Measurements from ENCODE around the gene ZNF324. TPM values are rescaled to one million over a fixed set of nuclear protein-coding genes. Genes with fewer than 3 reads are reported as not detected.
"Not testable (repeated sequence)": the region's sequence is repeated elsewhere in the genome, so short reads cannot be mapped to it uniquely, and the experiment has no call there.

Gene ZNF324
- polyA plus RNA-seq, 3 donors = 4.0 to 6.0 (median 4.3) TPM

DNA sequence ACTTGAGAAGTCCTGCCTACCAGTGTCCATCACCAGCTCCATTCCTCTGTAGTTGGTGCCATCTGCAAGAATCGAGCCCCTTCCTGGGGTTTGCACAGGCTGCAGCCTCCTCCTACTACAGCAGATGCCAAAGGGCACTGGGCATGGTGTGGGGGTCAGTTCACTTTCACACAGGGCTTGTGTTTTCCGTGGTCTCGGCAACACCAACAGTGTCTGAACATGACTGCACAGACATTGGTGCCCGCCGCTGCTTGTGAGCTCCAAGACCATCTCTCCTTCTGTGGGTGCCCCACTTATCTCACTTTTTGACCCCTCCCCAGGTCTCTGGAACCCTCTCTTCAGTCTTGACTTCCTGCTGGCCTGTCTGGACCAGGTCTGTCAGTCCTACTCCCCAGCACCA is 24.5 kb downstream of the ZNF324 start:
- no peak overlapping the region for H3K27ac ChIP-seq (ENCODE audit: low read depth, low read length)
- 90% methylated on average over 5 of the region's 5 CpGs for WGBS, 3 donors

DNA sequence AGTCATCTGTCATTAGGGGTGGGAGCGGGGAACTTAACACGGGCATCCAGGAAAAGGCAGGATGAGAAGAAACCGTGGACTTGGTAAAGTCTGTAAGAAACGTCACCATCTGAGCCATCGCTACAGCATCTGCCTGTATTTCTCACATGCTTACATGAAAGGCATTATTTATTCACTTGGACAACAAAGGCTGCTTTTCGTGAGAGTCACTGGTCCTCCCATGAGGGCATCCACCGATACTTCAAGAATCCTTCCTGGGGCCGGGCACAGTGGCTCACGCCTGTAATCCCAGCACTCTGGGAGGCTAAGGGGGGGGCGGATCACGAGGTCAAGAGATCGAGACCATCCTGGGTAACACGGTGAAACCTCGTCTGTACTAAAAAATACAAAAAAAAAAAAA is 25.4 kb downstream of the ZNF324 start:
- WGBS, 3 donors = 88 to 91% (median 91%) methylated on average over 14 of the region's 14 CpGs
- H3K27ac ChIP-seq (ENCODE audit: low read depth, low read length) = no peak overlapping the region

DNA sequence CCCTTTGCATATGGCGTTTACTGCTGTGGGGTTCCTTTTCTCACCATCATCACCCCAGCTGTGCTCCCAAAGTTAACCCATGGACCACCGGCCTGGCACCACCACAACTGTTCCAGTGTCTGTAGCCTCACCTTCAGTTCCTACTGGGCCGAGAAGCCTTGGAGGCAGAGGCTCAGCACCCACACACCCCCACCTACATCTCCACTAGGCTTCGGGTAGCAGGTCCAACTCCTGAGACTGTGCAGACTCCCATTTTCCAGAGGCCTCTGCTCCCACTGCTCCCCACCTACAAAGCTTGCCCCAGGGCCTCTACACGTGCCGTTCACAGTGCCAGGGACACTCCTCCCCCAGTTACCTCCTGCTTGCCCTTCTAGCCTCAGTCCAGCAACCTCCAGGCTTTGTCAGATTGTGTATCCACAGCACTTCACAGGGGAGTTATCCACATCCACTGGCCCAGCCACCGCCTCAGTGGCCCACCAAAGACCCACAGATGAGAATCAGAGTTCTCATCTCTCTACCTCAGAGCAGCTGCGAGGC is 30.8 kb downstream of the ZNF324 start:
- 85 to 88% (median 87%) methylated on average over 8 of the region's 8 CpGs for WGBS, 3 donors
- H3K27ac ChIP-seq (ENCODE audit: low read depth, low read length) = no peak overlapping the region

DNA sequence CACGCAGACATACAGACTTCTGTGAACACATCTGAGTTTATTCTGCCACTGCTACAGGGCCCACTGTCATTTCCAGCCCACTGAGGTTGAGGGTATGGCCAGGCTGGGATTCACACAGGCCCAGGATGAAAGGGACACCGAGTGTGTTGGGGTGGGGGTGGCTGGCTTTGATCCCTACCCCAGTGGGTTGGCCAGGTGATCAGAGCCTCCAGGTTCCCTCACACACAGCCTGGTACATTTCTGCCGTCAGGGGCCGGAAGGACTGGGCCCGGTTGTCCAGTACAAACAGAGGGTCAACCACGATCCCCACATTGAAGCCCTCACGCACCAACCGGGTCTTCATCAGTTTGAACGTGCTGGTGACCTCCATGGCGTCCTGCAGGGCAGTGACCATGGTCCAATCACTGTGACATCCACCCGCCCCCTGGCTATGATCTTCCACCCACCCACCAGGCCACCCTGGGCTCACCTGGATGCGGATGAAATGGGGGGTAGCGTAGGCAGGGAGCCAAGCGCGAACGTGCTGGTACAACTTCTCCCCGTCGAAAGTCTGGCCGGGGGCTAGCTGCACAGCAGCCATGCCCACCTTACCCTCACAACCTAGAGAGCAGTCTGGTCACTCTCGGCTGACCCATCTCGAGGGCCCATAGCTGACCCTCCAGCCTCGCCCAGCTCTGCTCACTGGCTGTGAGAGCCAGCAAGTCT is 31.6 kb downstream of the ZNF324 start:
- WGBS, 3 donors = 53 to 66% (median 57%) methylated on average over 21 to 22 of the region's 22 CpGs

DNA sequence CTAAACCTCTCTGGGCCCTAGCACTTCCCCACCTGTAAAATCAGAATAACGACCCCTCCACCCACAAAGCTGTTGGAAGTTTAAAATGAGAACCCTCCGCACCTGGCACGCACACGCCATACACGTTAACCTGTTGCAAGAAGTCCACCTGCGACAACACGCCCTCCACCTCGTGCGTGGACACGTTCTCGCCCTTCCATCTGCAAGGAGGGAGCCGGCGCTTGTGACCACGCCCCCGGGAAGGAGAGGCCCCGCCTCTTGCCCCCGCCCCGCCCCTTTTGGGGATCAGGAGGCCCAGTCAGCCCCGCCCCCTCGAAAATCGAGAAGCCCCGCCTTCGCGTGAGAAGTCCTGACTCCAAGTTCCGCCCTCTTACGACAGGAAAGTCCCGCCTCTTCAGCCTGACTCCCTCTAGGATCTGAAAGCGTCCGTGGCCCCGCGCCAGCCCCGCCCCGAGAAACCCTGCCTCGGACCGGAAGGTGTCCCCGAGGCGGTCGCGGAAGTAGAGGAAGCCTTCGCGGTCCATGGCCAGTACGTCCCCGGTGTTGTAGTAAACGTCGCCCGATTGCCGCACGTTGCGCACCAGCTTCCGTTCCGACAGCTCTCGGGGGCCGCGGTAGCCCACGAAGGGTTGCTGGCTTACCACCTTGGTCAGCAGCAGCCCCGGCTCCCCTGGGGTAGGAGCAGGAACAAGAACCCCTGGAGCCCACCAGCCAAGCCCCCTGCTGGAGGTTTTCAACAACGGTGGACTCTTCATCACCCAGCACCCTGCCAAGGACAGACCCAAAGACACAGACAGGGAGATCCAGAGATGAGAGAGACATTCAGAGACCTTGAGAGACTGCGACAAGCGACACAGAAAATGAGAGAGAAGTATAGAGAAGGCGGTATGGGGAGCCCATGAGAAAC is 32.4 kb downstream of the ZNF324 start:
- 1 to 2% (median 2%) methylated on average over 56 to 60 of the region's 60 CpGs for WGBS, 3 donors

More for the DNA sequence above, 31.6 kb downstream of the ZNF324 start:
- no peak overlapping the region for H3K27ac ChIP-seq (ENCODE audit: low read depth, low read length)

DNA sequence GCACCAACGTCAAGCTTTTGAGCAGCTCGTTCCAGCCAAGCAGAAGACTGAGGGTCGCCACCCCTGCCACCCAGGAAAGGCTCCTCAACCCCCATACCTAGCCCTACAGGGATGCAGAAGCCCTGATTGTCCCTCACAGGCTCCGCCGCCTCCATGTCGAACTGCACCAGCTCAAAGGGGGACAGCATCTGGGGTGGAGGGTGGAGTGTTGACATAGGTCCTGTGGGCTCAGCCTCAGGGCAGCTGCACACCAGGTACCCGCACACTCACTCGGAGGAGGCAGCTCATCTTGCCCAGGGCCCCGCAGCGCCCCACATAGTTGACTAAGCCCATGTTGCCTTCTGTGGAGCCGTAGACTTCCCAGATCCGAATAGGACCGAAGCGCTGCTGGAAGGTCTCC is 33.4 kb downstream of the ZNF324 start:
- no peak overlapping the region for H3K27ac ChIP-seq (ENCODE audit: low read depth, low read length)
- WGBS, 3 donors = 92 to 95% (median 95%) methylated on average over 14 of the region's 14 CpGs

More for the DNA sequence above, 32.4 kb downstream of the ZNF324 start:
- peak overlapping the region; percentile 7 for H3K27ac ChIP-seq (ENCODE audit: low read depth, low read length)

DNA sequence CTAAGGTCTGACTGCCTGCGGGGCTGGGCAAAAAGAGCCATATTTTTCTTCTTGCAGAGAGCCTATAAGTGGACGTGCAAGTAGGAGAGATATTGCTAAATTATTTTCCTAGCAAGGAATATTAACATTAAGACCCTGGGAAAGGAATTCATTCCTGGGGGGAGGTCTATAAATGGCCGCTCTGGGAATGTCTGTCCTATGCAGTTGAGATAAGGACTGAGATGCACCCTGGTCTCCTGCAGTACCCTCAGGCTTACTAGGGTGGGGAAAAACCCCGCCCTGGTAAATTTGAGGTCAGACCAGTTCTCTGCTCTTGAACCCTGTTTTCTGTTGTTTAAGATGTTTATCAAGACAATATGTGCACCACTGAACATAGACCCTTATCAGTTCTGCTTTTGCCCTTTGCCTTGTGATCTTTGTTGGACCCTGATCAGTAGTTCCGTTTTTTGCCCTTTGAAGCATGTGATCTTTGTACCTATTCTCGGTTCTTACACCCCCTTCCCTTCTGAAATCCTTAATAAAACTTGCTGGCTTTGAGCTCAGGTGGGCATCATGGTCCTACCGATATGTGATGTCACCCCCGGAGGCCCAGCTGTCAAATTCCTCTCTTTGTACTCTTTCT is 40.8 kb downstream of the ZNF324 start:
- 78 to 84% (median 81%) methylated on average over 7 of the region's 8 CpGs for WGBS, 3 donors
- H3K27ac ChIP-seq (ENCODE audit: low read depth, low read length) = not testable (repeated sequence)

DNA sequence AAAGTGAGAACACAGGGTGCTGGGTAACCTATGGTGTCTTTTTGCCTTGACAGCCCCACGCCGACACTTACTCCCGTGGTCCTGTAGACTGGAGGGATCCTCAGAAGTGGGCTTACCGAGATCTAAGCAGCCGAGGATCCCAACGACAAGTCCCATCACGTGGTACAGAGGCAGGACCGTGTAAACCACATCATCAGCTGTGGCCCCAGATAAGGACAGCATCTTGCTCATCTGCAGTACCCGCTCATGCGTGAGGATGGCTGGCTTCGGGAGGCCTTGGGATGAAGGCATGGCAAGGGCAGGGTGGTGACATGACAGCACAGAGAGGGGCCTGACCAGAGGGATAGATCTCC is 42.8 kb downstream of the ZNF324 start:
- no peak overlapping the region for H3K27ac ChIP-seq (ENCODE audit: low read depth, low read length)
- WGBS, 3 donors = 85 to 89% (median 86%) methylated on average over 11 of the region's 11 CpGs

DNA sequence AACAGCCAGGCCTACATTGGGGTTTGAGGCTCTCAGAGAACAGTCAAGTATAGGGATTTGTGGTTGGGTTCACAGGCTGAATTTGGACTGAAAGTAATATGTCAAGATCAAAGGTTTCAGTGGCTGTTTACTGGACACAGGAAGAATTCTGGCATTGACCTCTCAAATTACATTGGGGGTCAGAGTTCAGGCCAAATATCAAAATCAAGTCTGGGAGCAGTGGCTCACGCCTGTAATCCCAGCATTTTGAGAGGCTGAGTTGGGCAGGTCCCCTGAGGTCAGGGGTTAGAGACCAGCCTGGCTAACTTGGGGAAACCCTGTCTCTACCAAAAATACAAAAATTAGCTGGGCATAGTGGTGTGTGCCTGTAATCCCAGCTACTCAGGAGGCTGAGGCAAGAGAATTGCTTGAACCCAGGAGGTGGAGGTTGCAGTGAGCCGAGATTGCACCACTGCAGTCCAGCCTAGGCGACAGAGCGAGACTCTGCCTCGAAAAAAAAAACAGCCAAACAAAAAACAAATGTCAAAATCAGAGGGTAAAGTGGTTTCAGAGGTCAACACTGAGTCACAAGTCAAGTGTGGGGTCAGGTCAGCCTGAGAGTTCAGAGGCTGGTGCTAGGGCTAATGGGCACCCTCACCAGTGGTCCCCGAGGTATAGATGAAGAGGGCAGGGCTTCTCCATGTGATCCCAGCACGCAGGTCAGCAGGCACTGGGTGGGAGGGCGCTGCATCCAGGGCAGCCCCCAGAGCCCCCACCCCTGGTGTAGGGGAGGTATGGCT is 43.4 kb downstream of the ZNF324 start:
- no peak overlapping the region for H3K27ac ChIP-seq (ENCODE audit: low read depth, low read length)
- WGBS, 3 donors = 79 to 87% (median 82%) methylated on average over 8 of the region's 8 CpGs

DNA sequence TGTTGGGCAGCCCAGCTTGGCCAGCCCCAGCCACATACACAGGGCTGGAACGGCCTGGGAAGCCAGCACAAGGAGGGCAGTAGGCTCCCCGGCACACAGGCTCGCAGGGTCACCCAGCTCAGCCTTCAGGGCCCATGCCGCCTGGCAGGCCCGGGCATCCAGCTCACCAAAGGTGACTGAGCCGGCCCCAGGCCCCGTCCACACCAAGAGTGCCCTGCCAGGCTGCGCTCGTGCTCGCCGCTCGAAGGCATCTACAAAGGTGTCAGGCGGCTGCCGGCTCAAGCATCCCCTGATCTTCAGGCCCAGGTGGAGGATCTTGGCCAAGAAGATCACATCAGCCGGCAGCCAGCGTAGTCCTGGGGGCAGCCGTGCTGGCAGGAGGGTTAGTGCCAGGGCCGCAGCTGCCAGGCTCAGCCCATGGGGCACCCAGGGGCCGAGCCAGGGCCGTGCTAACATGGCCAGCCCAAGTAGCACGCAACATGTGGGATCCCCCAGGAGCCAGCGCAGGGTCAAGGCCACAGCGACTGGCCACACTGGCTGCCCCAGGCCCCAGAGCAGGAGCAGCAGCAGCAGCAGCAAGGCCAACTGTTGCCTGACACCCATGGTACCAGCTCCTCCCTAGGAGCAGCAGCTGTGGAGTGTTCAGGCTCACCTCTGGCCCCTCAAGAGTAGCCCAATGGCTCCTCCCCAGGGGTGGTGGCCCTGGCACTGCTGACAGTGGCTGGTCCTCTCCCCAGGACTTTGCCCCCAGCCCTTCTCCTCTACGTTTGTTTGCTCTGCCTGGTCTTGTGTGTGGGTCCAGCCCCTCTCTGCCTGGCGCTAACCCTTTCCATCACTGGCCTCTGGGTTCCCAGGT is 44.7 kb downstream of the ZNF324 start, which contains the start of gene SLC27A5:
TSS of gene SLC27A5 (minus strand) at position 640 of the 856 bp plus-strand sequence. CDS start at position 603, 37 bp downstream.
- WGBS, 3 donors = 76 to 90% (median 90%) methylated on average over 25 of the region's 25 CpGs
- H3K27ac ChIP-seq (ENCODE audit: low read depth, low read length) = no peak within 1 kb of the TSS

DNA sequence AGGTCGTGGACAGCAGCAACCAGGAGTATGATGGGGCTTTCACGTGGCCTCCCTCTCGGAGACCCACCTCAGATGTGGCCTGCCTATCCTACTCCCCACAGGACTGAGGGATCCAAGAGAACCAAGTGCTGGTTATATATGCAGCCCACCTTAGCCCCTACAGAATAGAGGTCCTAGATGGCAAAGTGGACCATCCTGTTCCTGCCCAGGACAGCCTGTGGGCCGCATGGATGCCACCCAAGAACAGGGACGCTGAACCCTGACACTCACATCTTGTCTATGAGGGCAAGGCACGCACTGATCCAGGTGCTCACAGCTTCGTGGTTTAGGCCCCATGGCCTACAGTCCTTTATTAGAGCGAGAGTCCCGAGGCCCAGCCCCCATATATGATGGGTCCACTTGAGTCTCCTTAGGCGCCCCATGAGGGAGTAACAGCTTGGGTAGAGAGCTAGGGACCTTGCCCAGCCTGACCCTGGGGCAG is 46.4 kb downstream of the ZNF324 start:
- no peak overlapping the region for H3K27ac ChIP-seq (ENCODE audit: low read depth, low read length)
- 79 to 87% (median 84%) methylated on average over 10 of the region's 10 CpGs for WGBS, 3 donors

DNA sequence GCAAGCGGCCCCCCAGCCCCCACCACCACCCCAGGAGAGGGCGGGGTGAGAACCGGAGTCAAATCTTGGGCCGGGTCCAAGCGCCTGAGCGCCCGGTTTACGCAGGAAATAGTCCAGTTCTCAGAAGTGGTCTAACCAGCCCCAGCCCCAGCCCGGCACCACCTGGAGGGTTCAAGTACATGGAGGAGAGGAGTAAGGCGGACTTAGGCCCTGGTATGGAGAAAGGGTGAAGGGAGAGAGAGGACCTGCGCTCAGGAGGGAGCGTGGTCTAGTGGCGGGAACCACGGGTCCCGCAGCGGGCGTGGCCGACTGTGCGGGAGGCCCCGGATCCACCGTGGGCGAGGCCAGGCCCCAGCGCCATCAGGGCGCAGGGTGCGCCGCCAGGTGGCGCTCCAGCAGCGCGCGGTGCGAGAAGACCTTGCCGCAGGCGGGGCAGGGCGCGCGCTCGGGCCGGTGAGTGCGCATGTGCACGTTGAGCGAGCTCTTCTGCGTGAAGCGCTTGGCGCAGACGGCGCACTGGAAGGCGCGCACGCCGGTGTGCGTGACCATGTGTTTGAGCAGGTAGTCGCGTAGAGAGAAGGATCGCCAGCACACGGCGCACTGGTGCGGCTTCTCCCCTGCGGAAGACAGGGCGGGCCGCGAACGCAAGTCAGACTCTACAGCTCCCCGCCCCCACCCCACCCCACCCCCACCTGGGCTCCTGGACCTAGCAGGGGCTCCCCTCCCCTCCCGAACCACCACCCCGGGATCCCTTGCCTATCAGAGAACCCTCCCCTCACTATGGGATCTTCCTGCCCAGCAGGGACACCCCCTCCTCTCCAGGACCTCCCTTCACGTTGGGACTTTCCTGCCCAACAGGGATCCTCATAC is 47.0 kb downstream of the ZNF324 start:
- WGBS, 3 donors = 5 to 18% (median 13%) methylated on average over 52 to 66 of the region's 66 CpGs
- no peak overlapping the region for H3K27ac ChIP-seq (ENCODE audit: low read depth, low read length)

DNA sequence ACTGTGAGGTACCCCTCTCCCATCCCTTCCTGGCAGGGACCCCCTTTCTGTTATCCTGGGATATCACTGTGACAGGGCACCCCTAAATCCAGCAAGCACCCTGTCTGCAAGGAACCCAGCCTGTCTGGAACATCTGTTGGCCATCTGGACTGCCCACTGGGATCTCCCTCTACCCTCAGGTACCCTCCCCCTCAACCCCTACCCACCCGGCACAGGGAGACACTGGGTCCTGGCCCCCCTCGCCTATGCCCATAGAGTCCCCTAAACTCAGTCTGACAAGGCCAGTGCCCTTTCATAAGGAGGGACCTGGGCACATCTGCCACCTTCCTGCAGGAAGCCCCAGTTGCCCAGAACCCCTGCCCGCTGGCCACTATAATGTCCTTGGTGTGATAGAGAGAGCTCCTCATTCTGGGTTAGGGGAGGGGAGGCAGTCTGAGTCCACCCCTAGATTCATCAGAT is 47.7 kb downstream of the ZNF324 start:
- H3K27ac ChIP-seq (ENCODE audit: low read depth, low read length) = no peak overlapping the region
- WGBS, 3 donors = 47 to 73% (median 68%) methylated on average over 3 of the region's 3 CpGs

DNA sequence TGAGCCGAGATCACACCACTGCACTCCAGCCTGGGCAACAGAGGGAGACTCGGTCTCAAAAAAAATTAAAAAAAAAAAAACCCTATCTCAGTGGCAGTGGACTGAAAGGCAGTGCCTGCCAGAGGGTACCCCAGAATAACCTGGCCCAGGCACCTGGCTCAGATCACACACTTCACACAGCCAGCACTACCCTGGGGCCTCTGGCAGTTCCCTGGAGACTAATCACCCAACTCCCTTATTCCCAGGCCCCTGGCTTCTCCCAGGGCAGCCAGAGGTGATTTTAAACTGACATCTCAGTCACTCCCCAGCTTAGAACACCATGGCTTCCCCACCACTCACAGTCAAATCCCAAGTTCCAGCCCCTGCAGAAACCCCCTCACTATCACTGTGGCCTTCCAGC is 48.4 kb downstream of the ZNF324 start:
- 77 to 97% (median 92%) methylated on average over 2 of the region's 2 CpGs for WGBS, 3 donors
- no peak overlapping the region for H3K27ac ChIP-seq (ENCODE audit: low read depth, low read length)

DNA sequence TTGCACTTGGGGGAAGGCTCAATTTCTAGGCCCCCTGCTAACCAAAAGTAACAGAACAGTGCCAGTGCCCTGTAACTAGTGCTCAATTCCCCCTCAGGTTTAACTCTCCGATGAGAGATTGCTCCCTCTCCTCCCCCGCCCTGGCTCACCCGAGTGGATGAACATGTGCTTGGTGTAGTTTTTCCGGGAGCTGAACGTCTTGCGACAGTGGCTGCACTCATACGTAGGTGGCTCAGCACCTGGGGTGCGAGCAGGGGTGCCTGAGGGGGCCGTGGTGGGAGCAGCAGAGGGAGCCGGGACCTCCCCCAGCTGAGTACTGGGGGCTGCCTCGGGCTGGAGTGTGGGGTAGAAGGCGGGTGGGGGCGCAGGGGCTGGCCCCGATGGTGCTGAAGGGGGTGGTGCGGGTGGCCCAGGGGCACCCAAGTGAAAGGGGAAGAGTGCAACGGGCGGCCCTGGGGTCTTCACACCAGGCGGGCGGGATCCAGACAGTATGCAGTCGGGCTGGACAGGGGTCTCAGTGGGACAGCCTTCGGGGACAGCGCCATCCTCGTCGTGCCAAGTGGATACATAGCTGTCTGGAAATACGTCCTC is 49.5 kb downstream of the ZNF324 start:
- WGBS, 3 donors = 84 to 89% (median 84%) methylated on average over 25 of the region's 25 CpGs
- H3K27ac ChIP-seq (ENCODE audit: low read depth, low read length) = no peak overlapping the region

Data from adipose tissue (tissue), 3 donors.